K562 (cell line): ENCODE results near the gene ITGB5. TPM values are rescaled to one million over a fixed set of nuclear protein-coding genes. Genes with fewer than 3 reads are reported as not detected.

ENCODE experiments used
- ATAC-seq: fragments of 200-7000 bp; cut with Tn5 transposase; 3 replicates; pipeline ENCODE4 v1.9.1; 2020; ENCODE audit warnings: moderate library complexity
- BruUV-seq: library from RNA; stranded (reverse); fragments of 400-500 nt; replicated peaks from 2 replicates; lab custom pipeline; 2021; lab: Mats Ljungman, UMichigan
- CTCF ChIA-PET: fragments of 300-600 bp; formaldehyde crosslinking; extraction: SDS; loops from one replicate; lab custom pipeline; 2021; ENCODE audit warnings: low intra/inter-chr PET ratio; lab: Yijun Ruan, JAX
- POLR2A ChIA-PET: fragments of 300-600, 350-650 bp; sonication (Branson Sonifier 250); formaldehyde crosslinking; extraction: SDS; loops from one replicate; lab custom pipeline; 2021; ENCODE audit warnings: antibody characterized with exemption, inconsistent platforms; lab: Yijun Ruan, JAX
- DNase-seq, 4 experiments: peaks; one replicate each; pipeline versions ENCODE4 v3.0.0 to v3.0.0-alpha.2; 2011 to 2018; ENCODE audit warnings: low spot score in 3 of 4, mixed read lengths in 3 of 4; ENCODE audit errors: extremely low read depth in 1 of 4
- FAIRE-seq: peaks from 2 replicates; lab custom pipeline; 2011; peaks lifted over from hg19 to GRCh38; lab: Jason Lieb, UNC
- H2AFZ ChIP-seq: 2 replicates; pipeline ENCODE4 v1.6.0; 2011; ENCODE audit warnings: low read depth, low read length, control low read depth, inconsistent platforms
- H3K27ac ChIP-seq: fragments of 200-600 bp; 3 replicates; pipeline ENCODE4 v1.8.0; 2011; ENCODE audit warnings: low read depth, mild to moderate bottlenecking, control low read depth, inconsistent platforms, low read length, moderate library complexity, mixed read lengths; ENCODE audit errors: extremely low read depth
- H3K27me3 ChIP-seq, 2 experiments: fragments of 300-600 bp in 1 of 2; 2 replicates in 1 of 2; 3 replicates in 1 of 2; pipeline versions ENCODE4 v1.6.0 to v1.8.0; 2011; ENCODE audit warnings: inconsistent platforms in 2 of 2, low read length in 2 of 2, mild to moderate bottlenecking in 1 of 2, mixed read lengths in 1 of 2, moderate library complexity in 1 of 2; ENCODE audit not compliant: control insufficient read depth in 2 of 2, insufficient read depth in 2 of 2
- H3K36me3 ChIP-seq: fragments of 300-600 bp; 3 replicates; pipeline ENCODE4 v1.8.0; 2011; ENCODE audit warnings: mild to moderate bottlenecking, low read length, inconsistent platforms; ENCODE audit not compliant: control insufficient read depth, insufficient read depth
- H3K4me1 ChIP-seq, 2 experiments: fragments of 200-600 bp in 1 of 2; replicated peaks in 1 of 2; 2 replicates in 1 of 2; 3 replicates in 1 of 2; pipeline versions ENCODE4 v1.5.1 to v1.8.0; 2011; ENCODE audit warnings: inconsistent platforms in 2 of 2, low read length in 2 of 2, mild to moderate bottlenecking in 1 of 2, mixed read lengths in 1 of 2, moderate library complexity in 1 of 2; ENCODE audit not compliant: control insufficient read depth in 2 of 2, insufficient read depth in 2 of 2
- H3K4me2 ChIP-seq: 2 replicates; pipeline ENCODE4 v1.6.1; 2011; ENCODE audit warnings: low read length, control low read depth, inconsistent platforms, mixed read lengths; ENCODE audit not compliant: insufficient read depth
- H3K4me3 ChIP-seq: fragments of 200-600 bp; sonication (generic), shearing (Covaris generic); 2 replicates; pipeline ENCODE4 v1.5.1; 2016; ENCODE audit warnings: control low read depth, inconsistent platforms
- H3K79me2 ChIP-seq: fragments of 200-600 bp; 3 replicates; pipeline ENCODE4 v1.8.0; 2011; ENCODE audit warnings: low read length, inconsistent platforms; ENCODE audit not compliant: control insufficient read depth, insufficient read depth
- H3K9ac ChIP-seq, 2 experiments: 2 replicates each; pipeline versions ENCODE4 v1.6.0 to v1.6.1; 2011; ENCODE audit warnings: low read depth in 2 of 2, low read length in 2 of 2, control low read depth in 1 of 2, inconsistent platforms in 1 of 2, mild to moderate bottlenecking in 1 of 2, mixed read lengths in 1 of 2; ENCODE audit not compliant: insufficient read depth in 1 of 2
- H3K9me1 ChIP-seq: one replicate; pipeline ENCODE4 v1.6.0; 2011; ENCODE audit warnings: inconsistent platforms, mild to moderate bottlenecking, low read length, moderate library complexity; ENCODE audit not compliant: control insufficient read depth, insufficient read depth
- H3K9me3 ChIP-seq: replicated peaks from 2 replicates; pipeline ENCODE4 v1.5.1; 2011; ENCODE audit warnings: low read depth, low read length, inconsistent platforms; ENCODE audit not compliant: control insufficient read depth, insufficient read depth
- H4K20me1 ChIP-seq: replicated peaks from 2 replicates; pipeline ENCODE4 v1.6.1; 2011; ENCODE audit warnings: low read length, inconsistent platforms, mixed read lengths; ENCODE audit not compliant: control insufficient read depth, insufficient read depth
- CBFA2T2 ChIP-seq: fragments of 450-650 bp; conservative IDR thresholded peaks from 2 replicates; pipeline ENCODE4 v1.6.1; 2017; ENCODE audit warnings: mild to moderate bottlenecking
- CEBPG ChIP-seq, 3 experiments: fragments of 200-800 bp in 1 of 3; sonication (Bioruptor generic) in 1 of 3; sonication (generic) in 1 of 3; formaldehyde crosslinking in 1 of 3; IDR thresholded peaks in 2 of 3; conservative IDR thresholded peaks in 1 of 3; 2 replicates each; pipeline versions ENCODE4 v1.6.1 to v1.8.0; 2016 to 2022; ENCODE audit warnings: missing compliant biosample characterization in 2 of 3, missing genetic modification characterization in 2 of 3, mild to moderate bottlenecking in 1 of 3, missing genetic modification reagents in 1 of 3
- CREBBP ChIP-seq: IDR thresholded peaks from one replicate; pipeline ENCODE4 v1.6.1; 2012; ENCODE audit warnings: low read depth, mild to moderate bottlenecking, control low read depth, inconsistent platforms, low read length
- DDX20 ChIP-seq: fragments of 450-650 bp; IDR thresholded peaks from 2 replicates; pipeline ENCODE4 v1.6.1; 2016; ENCODE audit warnings: missing genetic modification characterization, low read depth, mild to moderate bottlenecking, missing compliant biosample characterization, moderate library complexity
- ELK3 ChIP-seq: fragments of 450-650 bp; formaldehyde crosslinking; IDR thresholded peaks from 2 replicates; pipeline ENCODE4 v1.4.0; 2020; ENCODE audit warnings: mild to moderate bottlenecking
- EP400 ChIP-seq: fragments of 450-650 bp; IDR thresholded peaks from 2 replicates; pipeline ENCODE4 v1.6.1; 2017; ENCODE audit warnings: antibody characterized with exemption, mild to moderate bottlenecking, moderate library complexity
- HCFC1 ChIP-seq: IDR thresholded peaks from 2 replicates; pipeline ENCODE4 v1.6.1; 2012; ENCODE audit warnings: low read depth, low read length, improper control_type of control experiment
- MCM5 ChIP-seq: fragments of 450-650 bp; IDR thresholded peaks from 2 replicates; pipeline ENCODE4 v1.6.1; 2016; ENCODE audit warnings: low read depth
- MCM7 ChIP-seq, 2 experiments: fragments of 450-650 bp; IDR thresholded peaks; 2 replicates each; pipeline ENCODE4 v1.6.1; 2016 to 2018
- SETDB1 ChIP-seq: IDR thresholded peaks from one replicate; pipeline ENCODE4 v1.6.1; 2012; ENCODE audit warnings: low read length, control low read depth, inconsistent platforms
- TBP ChIP-seq: optimal IDR thresholded peaks from 2 replicates; pipeline ENCODE3; 2011; ENCODE audit warnings: low read depth, low read length, improper control_type of control experiment
- TCF7L2 ChIP-seq: fragments of 150-350 bp; IDR thresholded peaks from 2 replicates; pipeline ENCODE4 v1.6.1; 2016; ENCODE audit warnings: low read depth, mild to moderate bottlenecking, low read length, moderate library complexity
- ZBTB12 ChIP-seq: fragments of 250-450 bp; sonication (Bioruptor Pico); IDR thresholded peaks from 2 replicates; pipeline ENCODE4 v1.4.0; 2020
- ZFX ChIP-seq: sonication (generic); formaldehyde crosslinking; IDR thresholded peaks from 2 replicates; pipeline ENCODE4 v1.8.0; 2022; ENCODE audit warnings: mild to moderate bottlenecking, missing genetic modification reagents, moderate library complexity
- ZNF239 ChIP-seq: fragments of 250-450 bp; sonication (Bioruptor Pico); IDR thresholded peaks from 2 replicates; pipeline ENCODE4 v1.4.0; 2020; ENCODE audit warnings: mild to moderate bottlenecking
- ZNF316 ChIP-seq: fragments of 450-650 bp; IDR thresholded peaks from 2 replicates; pipeline ENCODE4 v1.6.1; 2016
- WGBS: fragments of 100-300 bp; shearing (Covaris generic); methylation state at CpG from one replicate; pipeline ENCODE4 v1.1.6; 2016; ENCODE audit warnings: low coverage, mixed read lengths; ENCODE audit not compliant: insufficient coverage; ENCODE audit errors: missing lambda C conversion rate; 5-methylcytosine and 5-hydroxymethylcytosine counted together
- in situ Hi-C: fragments of 300-500 bp; cut with MboI; formaldehyde crosslinking; loops from 4 replicates; pipeline ENCODE4 v1.15.0; 2018; ENCODE audit warnings: inconsistent platforms, mixed read lengths
- intact Hi-C: fragments of 100-400 bp; cut with micrococcal nuclease; formaldehyde crosslinking; loops from 2 replicates; pipeline ENCODE4 v1.14.2; 2022
- polyA plus RNA-seq, 8 experiments: library from polyadenylated mRNA; depleted of rRNA in 4 of 8; stranded (reverse) in 5 of 8; unstranded in 3 of 8; fragments of >200 nt; fragmentation: Nextera tagmentation in 2 of 8; fragmentation: Illumina TruSeq in 1 of 8; extraction: Ambion mirVana in 2 of 8; extraction: Trizol in 1 of 8; gene quantifications; 2 replicates each; pipeline versions ENCODE4 v1.2.1 to v1.2.3, GENCODE V29; 2011 to 2014; ENCODE audit warnings: inconsistent platforms in 1 of 8, missing spikeins in 1 of 8
- total RNA-seq, 7 experiments: library from RNA; depleted of rRNA in 6 of 7; stranded (reverse); fragments of >200 nt in 6 of 7; fragmentation: Illumina TruSeq in 2 of 7; extraction: Trizol in 2 of 7; gene quantifications; 2 replicates each; pipeline versions ENCODE4 v1.2.1 to v1.2.3, GENCODE V29; 2011 to 2021; ENCODE audit warnings: low replicate concordance in 1 of 7
- TF ChIP-seq, protein P1 (sequence below): fragments of 250-450 bp; sonication (Bioruptor Pico); IDR thresholded peaks from 2 replicates; pipeline ENCODE4 v1.5.0; 2021

The ITGB5 gene
- total and polyA plus RNA-seq, 9 of the 15 experiments (the other 6 are each of a cell fraction or from before 2014, with no cell fraction given), result 1.7 to 46.8 (median 9.9) TPM

- H3K9me3 ChIP-seq, result no peaks in the 10 kb centered on the region
- no peaks in the 10 kb centered on the region for H3K27me3 ChIP-seq
- intact Hi-C loops (loop anchor here (5.0 kb wide), 2 partner anchors 61 to 236 kb away; no protein-coding TSS in a partner anchor), in situ Hi-C loops (loop anchor here (10.0 kb wide), 1 partner anchor 658 kb away; no protein-coding TSS in a partner anchor)
- ATAC-seq (no peak), DNase-seq (no peak), FAIRE-seq (no peak)
- H3K79me2 ChIP-seq, result no peaks in the 10 kb centered on the region
- CTCF ChIA-PET, result no interaction called here
- WGBS, result 0% methylated on average over 4 of the region's 4 CpGs
- no peak overlapping the region for H3K9ac ChIP-seq
- POLR2A ChIA-PET, result no interaction called here
- H3K36me3 ChIP-seq, result no peaks in the 10 kb centered on the region
- no peak overlapping the region for H2AFZ ChIP-seq
- no peak overlapping the region for H3K4me3 ChIP-seq
- no TSS peak for BruUV-seq
- no peak overlapping the region for H3K27ac ChIP-seq
- no peak overlapping the region for H3K4me2 ChIP-seq
- TF ChIP-seq ZFX (no peak), ZNF316 (no peak), MCM5 (no peak), HCFC1 (no peak), ZBTB12 (CRISPR knock-in tag) (no peak), TCF7L2 (no peak), TBP (no peak), ZNF239 (CRISPR knock-in tag) (no peak), CREBBP (no peak), CBFA2T2 (no peak), CEBPG (CRISPR knock-in tag; IDR thresholded peaks at IDR 0.05) (no peak), CEBPG (tag; conservative IDR thresholded peaks at IDR 0.05 in 1 of 2, IDR thresholded peaks at IDR 0.05 in 1 of 2) (no peak), SETDB1 (no peak), ELK3 (CRISPR knock-in tag) (no peak), EP400 (no peak), MCM7 (IDR thresholded peaks at IDR 0.05) (no peak), DDX20 (tag) (no peak)
- TF ChIP-seq, protein P1, sequence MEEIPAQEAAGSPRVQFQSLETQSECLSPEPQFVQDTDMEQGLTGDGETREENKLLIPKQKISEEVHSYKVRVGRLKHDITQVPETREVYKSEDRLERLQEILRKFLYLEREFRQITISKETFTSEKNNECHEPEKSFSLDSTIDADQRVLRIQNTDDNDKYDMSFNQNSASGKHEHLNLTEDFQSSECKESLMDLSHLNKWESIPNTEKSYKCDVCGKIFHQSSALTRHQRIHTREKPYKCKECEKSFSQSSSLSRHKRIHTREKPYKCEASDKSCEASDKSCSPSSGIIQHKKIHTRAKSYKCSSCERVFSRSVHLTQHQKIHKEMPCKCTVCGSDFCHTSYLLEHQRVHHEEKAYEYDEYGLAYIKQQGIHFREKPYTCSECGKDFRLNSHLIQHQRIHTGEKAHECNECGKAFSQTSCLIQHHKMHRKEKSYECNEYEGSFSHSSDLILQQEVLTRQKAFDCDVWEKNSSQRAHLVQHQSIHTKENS, result no peak
- H4K20me1 ChIP-seq, result no peaks in the 10 kb centered on the region
- H3K4me1 ChIP-seq, result no peaks in the 10 kb centered on the region
- H3K9me1 ChIP-seq, result no peaks in the 10 kb centered on the region
Measured at GRCh38 chr3:124926426-124927101, 39.4 kb upstream of the ITGB5 start.
